GM12873 (cell line): Measurements from ENCODE around the gene TMEM26.

Source experiments
- TF ChIP-seq, protein P1 (sequence below): IDR thresholded peaks from 2 replicates; pipeline ENCODE4 v1.5.1; 2012; ENCODE audit warnings: low read depth, mild to moderate bottlenecking, moderate library complexity, low read length, control low read depth; ENCODE audit not compliant: insufficient read depth; ENCODE audit errors: missing control alignments

The TMEM26 gene

GRCh38 chr10:61470740-61471139 is 17.6 kb upstream of the TMEM26 start:
- TF ChIP-seq, protein P1, sequence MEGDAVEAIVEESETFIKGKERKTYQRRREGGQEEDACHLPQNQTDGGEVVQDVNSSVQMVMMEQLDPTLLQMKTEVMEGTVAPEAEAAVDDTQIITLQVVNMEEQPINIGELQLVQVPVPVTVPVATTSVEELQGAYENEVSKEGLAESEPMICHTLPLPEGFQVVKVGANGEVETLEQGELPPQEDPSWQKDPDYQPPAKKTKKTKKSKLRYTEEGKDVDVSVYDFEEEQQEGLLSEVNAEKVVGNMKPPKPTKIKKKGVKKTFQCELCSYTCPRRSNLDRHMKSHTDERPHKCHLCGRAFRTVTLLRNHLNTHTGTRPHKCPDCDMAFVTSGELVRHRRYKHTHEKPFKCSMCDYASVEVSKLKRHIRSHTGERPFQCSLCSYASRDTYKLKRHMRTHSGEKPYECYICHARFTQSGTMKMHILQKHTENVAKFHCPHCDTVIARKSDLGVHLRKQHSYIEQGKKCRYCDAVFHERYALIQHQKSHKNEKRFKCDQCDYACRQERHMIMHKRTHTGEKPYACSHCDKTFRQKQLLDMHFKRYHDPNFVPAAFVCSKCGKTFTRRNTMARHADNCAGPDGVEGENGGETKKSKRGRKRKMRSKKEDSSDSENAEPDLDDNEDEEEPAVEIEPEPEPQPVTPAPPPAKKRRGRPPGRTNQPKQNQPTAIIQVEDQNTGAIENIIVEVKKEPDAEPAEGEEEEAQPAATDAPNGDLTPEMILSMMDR = no peak

DNA sequence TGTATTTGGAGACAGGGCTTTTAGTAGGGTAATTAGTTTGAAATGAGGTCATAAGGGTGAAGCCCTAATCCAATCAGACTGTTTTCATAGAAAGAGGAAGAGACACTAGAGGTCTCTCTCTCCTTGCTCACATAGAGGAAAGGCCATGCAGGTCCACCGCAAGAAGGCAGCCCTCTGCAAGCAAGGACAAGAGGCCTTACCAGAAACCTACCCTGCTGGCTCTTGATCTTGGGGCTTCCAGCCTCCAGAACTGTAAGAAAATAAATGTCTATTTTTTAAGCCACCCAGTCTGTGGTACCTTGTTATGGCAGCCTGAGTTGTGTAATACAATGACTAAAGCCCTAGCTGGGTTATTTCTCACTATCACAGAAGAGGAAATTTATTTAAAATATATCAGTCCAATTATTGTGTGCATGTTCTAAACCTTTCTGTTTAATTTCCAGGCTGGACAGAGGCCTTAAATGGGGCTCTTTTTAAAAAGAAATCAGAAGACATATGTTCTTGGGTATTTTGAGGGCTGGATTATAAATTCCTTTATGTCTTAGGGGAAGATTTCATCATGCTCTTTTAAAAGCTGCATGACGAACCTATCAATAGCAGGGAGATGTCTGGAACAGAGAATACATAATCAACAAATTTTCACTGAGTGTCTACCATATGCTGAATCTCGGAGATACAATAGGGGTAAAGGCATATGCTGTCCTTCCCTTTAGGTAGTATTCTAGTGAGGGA is 12.9 kb upstream of the TMEM26 start:
- TF ChIP-seq, protein P1 = no peak

DNA sequence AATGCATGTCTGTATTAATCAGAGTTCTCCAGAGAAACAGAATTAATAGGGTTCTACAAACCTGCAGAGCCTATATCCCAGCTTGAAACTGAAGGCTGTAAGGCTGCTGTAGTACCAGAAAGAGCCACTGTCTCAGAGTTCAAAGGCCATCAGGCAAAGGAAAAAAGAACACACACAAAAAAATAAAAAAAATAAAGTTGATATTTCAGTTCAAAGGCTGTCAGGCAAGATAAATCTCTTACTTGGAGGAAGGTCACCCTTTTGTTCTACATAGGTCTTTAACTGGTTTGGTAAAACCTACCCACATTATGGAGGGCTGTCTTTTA is 12.0 kb upstream of the TMEM26 start:
- TF ChIP-seq, protein P1 = no peak

- TF ChIP-seq, protein P1 = no peak
Observed at GRCh38 chr10:61464461-61465170, 11.4 kb upstream of the TMEM26 start.

GRCh38 chr10:61463035-61463909 is 10.1 kb upstream of the TMEM26 start:
- TF ChIP-seq, protein P1 = no peak

DNA sequence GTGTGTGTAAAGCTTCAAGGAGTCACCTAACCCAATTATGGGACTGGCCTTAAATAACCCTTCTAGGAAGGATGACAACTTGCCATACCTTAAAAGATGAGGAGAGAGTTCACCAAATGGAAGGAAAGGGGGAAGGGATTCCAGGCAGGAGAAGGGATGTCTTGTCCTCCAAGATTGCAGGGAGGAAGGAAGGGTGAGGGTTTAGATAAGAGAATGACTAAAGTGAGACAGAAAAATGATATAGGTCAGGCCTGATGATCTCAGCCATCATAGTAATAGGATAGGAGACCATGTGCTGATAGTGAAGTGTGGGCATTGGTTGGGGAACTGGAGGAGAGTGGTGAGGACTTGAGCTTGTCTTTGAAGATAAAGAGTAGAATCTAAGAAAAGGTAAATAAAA is 7.7 kb upstream of the TMEM26 start:
- TF ChIP-seq, protein P1 = no peak

DNA sequence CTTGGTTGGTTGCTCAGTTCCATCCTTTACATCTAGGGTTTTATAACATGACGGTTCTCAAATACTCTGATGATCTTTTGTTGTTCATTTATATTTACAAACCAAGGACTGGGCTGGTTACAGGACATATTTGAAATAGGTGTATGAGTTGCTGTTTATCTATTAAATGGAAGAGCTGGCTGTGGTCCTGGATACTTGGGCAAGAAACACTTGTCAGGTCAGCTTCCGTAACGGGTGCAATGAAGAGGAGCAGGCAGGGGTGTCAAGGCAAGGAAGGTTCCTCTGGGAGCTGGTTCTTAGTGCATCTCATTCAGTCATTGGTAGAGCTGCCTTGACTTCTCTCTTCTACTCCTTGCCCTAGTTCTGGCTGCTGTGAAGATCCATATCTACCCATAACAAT is 4.8 kb upstream of the TMEM26 start:
- TF ChIP-seq, protein P1 = no peak
